ENCODE data around the gene XRCC5. TPM values are rescaled to one million over a fixed set of nuclear protein-coding genes. Genes with fewer than 3 reads are reported as not detected.

Gene XRCC5
- total RNA-seq, 1 experiment from 2014 or later = 424 TPM

DNA sequence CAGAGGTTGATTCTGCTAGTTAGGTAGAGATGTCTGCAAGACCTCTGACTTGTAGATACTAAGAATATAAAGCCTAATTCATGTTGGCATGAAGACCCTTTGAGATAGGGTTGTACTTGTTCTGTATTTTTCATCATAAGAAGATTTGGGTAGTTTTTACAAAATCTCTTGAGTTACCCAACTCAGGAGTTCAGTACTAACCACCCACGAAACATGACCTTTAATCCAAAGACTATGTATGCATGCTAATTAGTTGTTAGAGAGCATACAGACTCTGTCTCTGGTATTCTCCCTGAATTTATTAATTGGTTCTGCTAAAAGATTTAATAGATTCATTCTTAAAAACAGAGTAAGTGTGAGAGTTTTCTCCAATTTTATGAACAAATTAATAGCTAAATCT is 44.5 kb upstream of the XRCC5 start:
- H3K9me3 ChIP-seq (ENCODE audit: control insufficient read depth in 1 of 2, insufficient read depth in 1 of 2, low read depth in 1 of 2, low read length in 2 of 2) = no peaks in the 10 kb centered on the region
- H3K4me3 ChIP-seq (replicated peaks in 1 of 2; ENCODE audit: low read depth in 1 of 2, low read length in 2 of 2) = no peak overlapping the region
- no TSS peak for BruUV-seq (replicated peaks)
- CTCF ChIA-PET = no interaction called here
- H3K4me1 ChIP-seq (ENCODE audit: control insufficient read depth in 1 of 2, insufficient read depth in 2 of 2, low read length in 2 of 2) = no peaks in the 10 kb centered on the region
- intact Hi-C loops (cut with micrococcal nuclease) = no loop called here
- POLR2A ChIA-PET = no interaction called here
- no peaks in the 10 kb centered on the region for H4K20me1 ChIP-seq (ENCODE audit: insufficient read depth)
- DNase-seq (ENCODE audit: low read depth, low spot score) (no peak), ATAC-seq (no peak)
- H3K9me2 ChIP-seq (ENCODE audit: insufficient read depth) = no peaks in the 10 kb centered on the region
- H3K79me2 ChIP-seq (ENCODE audit: insufficient read depth, low read length) = no peaks in the 10 kb centered on the region
- H3K36me3 ChIP-seq (ENCODE audit: control insufficient read depth in 1 of 2, insufficient read depth in 2 of 2, low read length in 2 of 2) = peaks cover 0 to 3% of the 10 kb centered on the region in 2 experiments; a peak in 1 of 4 replicates
- no peak overlapping the region for H3K9ac ChIP-seq (ENCODE audit: low read length)
- TF ChIP-seq CBX3 (IDR thresholded peaks at IDR 0.05; ENCODE audit: low read depth) (no peak), FOSL1 (IDR thresholded peaks at IDR 0.05; ENCODE audit: low read depth) (no peak), TCF7L2 (IDR thresholded peaks at IDR 0.05; ENCODE audit: borderline replicate concordance, extremely low read depth, insufficient read depth, insufficient read length) (no peak), YY1 (IDR thresholded peaks at IDR 0.05; ENCODE audit: extremely low read depth, insufficient replicate concordance, low read depth, low read length) (no peak), SP1 (IDR thresholded peaks at IDR 0.05; ENCODE audit: low read depth) (no peak), ZNF274 (IDR thresholded peaks at IDR 0.05; ENCODE audit: low read depth, low read length) (no peak), POLR2A (IDR thresholded peaks at IDR 0.05; ENCODE audit: borderline replicate concordance, extremely low read depth, insufficient read depth, insufficient read length) (no peak), EZH2phosphoT487 (IDR thresholded peaks at IDR 0.05; ENCODE audit: borderline replicate concordance) (no peak), RAD21 (IDR thresholded peaks at IDR 0.05; ENCODE audit: low read depth) (no peak), POLR2AphosphoS5 (IDR thresholded peaks at IDR 0.05; ENCODE audit: low read depth, low read length) (no peak), CEBPB (IDR thresholded peaks at IDR 0.05; ENCODE audit: low read depth) (no peak), SIN3A (IDR thresholded peaks at IDR 0.05; ENCODE audit: low read depth) (no peak)
- TF ChIP-seq, protein P1, sequence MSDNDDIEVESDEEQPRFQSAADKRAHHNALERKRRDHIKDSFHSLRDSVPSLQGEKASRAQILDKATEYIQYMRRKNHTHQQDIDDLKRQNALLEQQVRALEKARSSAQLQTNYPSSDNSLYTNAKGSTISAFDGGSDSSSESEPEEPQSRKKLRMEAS (IDR thresholded peaks at IDR 0.05) = no peak
- TF ChIP-seq, protein P2, sequence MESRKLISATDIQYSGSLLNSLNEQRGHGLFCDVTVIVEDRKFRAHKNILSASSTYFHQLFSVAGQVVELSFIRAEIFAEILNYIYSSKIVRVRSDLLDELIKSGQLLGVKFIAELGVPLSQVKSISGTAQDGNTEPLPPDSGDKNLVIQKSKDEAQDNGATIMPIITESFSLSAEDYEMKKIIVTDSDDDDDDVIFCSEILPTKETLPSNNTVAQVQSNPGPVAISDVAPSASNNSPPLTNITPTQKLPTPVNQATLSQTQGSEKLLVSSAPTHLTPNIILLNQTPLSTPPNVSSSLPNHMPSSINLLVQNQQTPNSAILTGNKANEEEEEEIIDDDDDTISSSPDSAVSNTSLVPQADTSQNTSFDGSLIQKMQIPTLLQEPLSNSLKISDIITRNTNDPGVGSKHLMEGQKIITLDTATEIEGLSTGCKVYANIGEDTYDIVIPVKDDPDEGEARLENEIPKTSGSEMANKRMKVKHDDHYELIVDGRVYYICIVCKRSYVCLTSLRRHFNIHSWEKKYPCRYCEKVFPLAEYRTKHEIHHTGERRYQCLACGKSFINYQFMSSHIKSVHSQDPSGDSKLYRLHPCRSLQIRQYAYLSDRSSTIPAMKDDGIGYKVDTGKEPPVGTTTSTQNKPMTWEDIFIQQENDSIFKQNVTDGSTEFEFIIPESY (IDR thresholded peaks at IDR 0.05; ENCODE audit: extremely low read depth, insufficient replicate concordance, low read length) = no peak
- TF ChIP-seq, protein P3, sequence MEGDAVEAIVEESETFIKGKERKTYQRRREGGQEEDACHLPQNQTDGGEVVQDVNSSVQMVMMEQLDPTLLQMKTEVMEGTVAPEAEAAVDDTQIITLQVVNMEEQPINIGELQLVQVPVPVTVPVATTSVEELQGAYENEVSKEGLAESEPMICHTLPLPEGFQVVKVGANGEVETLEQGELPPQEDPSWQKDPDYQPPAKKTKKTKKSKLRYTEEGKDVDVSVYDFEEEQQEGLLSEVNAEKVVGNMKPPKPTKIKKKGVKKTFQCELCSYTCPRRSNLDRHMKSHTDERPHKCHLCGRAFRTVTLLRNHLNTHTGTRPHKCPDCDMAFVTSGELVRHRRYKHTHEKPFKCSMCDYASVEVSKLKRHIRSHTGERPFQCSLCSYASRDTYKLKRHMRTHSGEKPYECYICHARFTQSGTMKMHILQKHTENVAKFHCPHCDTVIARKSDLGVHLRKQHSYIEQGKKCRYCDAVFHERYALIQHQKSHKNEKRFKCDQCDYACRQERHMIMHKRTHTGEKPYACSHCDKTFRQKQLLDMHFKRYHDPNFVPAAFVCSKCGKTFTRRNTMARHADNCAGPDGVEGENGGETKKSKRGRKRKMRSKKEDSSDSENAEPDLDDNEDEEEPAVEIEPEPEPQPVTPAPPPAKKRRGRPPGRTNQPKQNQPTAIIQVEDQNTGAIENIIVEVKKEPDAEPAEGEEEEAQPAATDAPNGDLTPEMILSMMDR (IDR thresholded peaks at IDR 0.05 in 2 of 3, conservative IDR thresholded peaks at IDR 0.05 in 1 of 3; ENCODE audit: borderline replicate concordance in 1 of 3, insufficient read depth in 1 of 3, low read depth in 2 of 3, low read length in 2 of 3) = no peak
- TF ChIP-seq, protein P4, sequence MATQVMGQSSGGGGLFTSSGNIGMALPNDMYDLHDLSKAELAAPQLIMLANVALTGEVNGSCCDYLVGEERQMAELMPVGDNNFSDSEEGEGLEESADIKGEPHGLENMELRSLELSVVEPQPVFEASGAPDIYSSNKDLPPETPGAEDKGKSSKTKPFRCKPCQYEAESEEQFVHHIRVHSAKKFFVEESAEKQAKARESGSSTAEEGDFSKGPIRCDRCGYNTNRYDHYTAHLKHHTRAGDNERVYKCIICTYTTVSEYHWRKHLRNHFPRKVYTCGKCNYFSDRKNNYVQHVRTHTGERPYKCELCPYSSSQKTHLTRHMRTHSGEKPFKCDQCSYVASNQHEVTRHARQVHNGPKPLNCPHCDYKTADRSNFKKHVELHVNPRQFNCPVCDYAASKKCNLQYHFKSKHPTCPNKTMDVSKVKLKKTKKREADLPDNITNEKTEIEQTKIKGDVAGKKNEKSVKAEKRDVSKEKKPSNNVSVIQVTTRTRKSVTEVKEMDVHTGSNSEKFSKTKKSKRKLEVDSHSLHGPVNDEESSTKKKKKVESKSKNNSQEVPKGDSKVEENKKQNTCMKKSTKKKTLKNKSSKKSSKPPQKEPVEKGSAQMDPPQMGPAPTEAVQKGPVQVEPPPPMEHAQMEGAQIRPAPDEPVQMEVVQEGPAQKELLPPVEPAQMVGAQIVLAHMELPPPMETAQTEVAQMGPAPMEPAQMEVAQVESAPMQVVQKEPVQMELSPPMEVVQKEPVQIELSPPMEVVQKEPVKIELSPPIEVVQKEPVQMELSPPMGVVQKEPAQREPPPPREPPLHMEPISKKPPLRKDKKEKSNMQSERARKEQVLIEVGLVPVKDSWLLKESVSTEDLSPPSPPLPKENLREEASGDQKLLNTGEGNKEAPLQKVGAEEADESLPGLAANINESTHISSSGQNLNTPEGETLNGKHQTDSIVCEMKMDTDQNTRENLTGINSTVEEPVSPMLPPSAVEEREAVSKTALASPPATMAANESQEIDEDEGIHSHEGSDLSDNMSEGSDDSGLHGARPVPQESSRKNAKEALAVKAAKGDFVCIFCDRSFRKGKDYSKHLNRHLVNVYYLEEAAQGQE (IDR thresholded peaks at IDR 0.05; ENCODE audit: low read depth) = no peak
- no peak overlapping the region for H3K4me2 ChIP-seq (ENCODE audit: low read length)
- no peak overlapping the region for H3K27ac ChIP-seq (ENCODE audit: low read depth, low read length)
- no peak overlapping the region for H2AFZ ChIP-seq (ENCODE audit: low read depth, low read length, poor library complexity, severe bottlenecking)
- RAD21 ChIA-PET (ENCODE audit: low non-redundant PET in 1 of 2, low total read pairs in 2 of 2, uncharacterized antibody in 2 of 2, unreplicated experiment in 2 of 2) = no interaction called here
- H3K27me3 ChIP-seq (ENCODE audit: insufficient read depth, low read length) = no peaks in the 10 kb centered on the region

Data from HCT116 (cell line).